RWPE1 (cell line): ENCODE data around the gene IFITM1.

ENCODE experiments used
- CTCF ChIA-PET: fragments of 350-600 bp; sonication (Branson Sonifier 250); formaldehyde crosslinking; extraction: SDS; loops from one replicate; lab custom pipeline; 2021; lab: Yijun Ruan, JAX
- POLR2A ChIA-PET: fragments of 400-600 bp; formaldehyde crosslinking; extraction: SDS; loops from one replicate; lab custom pipeline; 2020; ENCODE audit warnings: antibody characterized with exemption; ENCODE audit not compliant: low non-redundant PET; lab: Yijun Ruan, JAX
- DNase-seq: peaks from one replicate; pipeline ENCODE4 v3.0.0; 2012; ENCODE audit warnings: low spot score
- H3K27ac ChIP-seq: fragments of 450-650 bp; 2 replicates; pipeline ENCODE4 v1.5.1; 2017
- CTCF ChIP-seq: fragments of 450-650 bp; conservative IDR thresholded peaks from 2 replicates; pipeline ENCODE4 v1.5.1; 2017; ENCODE audit warnings: low read depth, mild to moderate bottlenecking

IFITM1 gene

GRCh38 chr11:295351-296170, 18.3 kb upstream of the IFITM1 start:
- CTCF ChIA-PET, result no interaction called here
- no peak for TF ChIP-seq CTCF
- H3K27ac ChIP-seq, result no peak overlapping the region
- no peak for DNase-seq
- POLR2A ChIA-PET, result no interaction called here

- DNase-seq, result no peak
- ChIA-PET CTCF (no interaction called here), POLR2A (no interaction called here)
- peak overlapping the region; percentile 9; the same call in 1 of the 2 replicates for H3K27ac ChIP-seq
- no peak for TF ChIP-seq CTCF
Observed at GRCh38 chr11:296171-297050, 17.4 kb upstream of the IFITM1 start.

- TF ChIP-seq CTCF, result no peak
- CTCF ChIA-PET, result no interaction called here
- no peak for DNase-seq
- POLR2A ChIA-PET, result no interaction called here
- peak overlapping the region; percentile 9; the same call in 1 of the 2 replicates for H3K27ac ChIP-seq
Observed at GRCh38 chr11:297051-297585, 16.7 kb upstream of the IFITM1 start.

- ChIA-PET POLR2A (interaction anchor here (0.6 kb wide), 1 partner anchor 56 kb away, joined by 3 read pairs; no protein-coding TSS in a partner anchor), CTCF (no interaction called here)
- peak overlapping the region; percentile 9; the same call in 1 of the 2 replicates for H3K27ac ChIP-seq
- no peak for DNase-seq
- no peak for TF ChIP-seq CTCF
Observed at GRCh38 chr11:297586-298405, 16.0 kb upstream of the IFITM1 start.

- no peak for DNase-seq
- TF ChIP-seq CTCF, result no peak
- ChIA-PET CTCF (no interaction called here), POLR2A (no interaction called here)
- H3K27ac ChIP-seq, result no peak overlapping the region
Observed at GRCh38 chr11:298406-299065, 15.3 kb upstream of the IFITM1 start.
